GM23338 (cell line): ENCODE results near the gene OFD1. TPM values are rescaled to one million over a fixed set of nuclear protein-coding genes. Genes with fewer than 3 reads are reported as not detected.

Experiments used
- ATAC-seq: fragments of 200-7000 bp; cut with Tn5 transposase; 3 replicates; pipeline ENCODE4 v1.9.1; 2020
- DNase-seq: peaks from one replicate; pipeline ENCODE4 v3.0.0-alpha.2; 2015; ENCODE audit warnings: low spot score
- H2AFZ ChIP-seq: fragments of 200-600 bp; sonication (generic); 2 replicates; pipeline ENCODE4 v1.8.0; 2016; ENCODE audit warnings: antibody characterized with exemption, mild to moderate bottlenecking, moderate library complexity
- H3F3A ChIP-seq: fragments of 200-600 bp; sonication (generic); replicated peaks from 2 replicates; pipeline ENCODE4 v1.8.0; 2017; ENCODE audit warnings: antibody characterized with exemption, mixed run types, low read depth
- H3K27ac ChIP-seq: fragments of 200-600 bp; sonication (generic); 2 replicates; pipeline ENCODE4 v1.6.1; 2016; ENCODE audit warnings: low read depth
- H3K27me3 ChIP-seq: fragments of 200-600 bp; sonication (generic); 2 replicates; pipeline ENCODE4 v1.8.0; 2016; ENCODE audit warnings: mild to moderate bottlenecking, mixed run types, moderate library complexity; ENCODE audit not compliant: insufficient read depth
- H3K36me3 ChIP-seq: fragments of 200-600 bp; sonication (generic); 2 replicates; pipeline ENCODE4 v1.8.0; 2016; ENCODE audit warnings: mild to moderate bottlenecking; ENCODE audit not compliant: insufficient read depth
- H3K4me1 ChIP-seq: fragments of 200-600 bp; sonication (generic); 2 replicates; pipeline ENCODE4 v1.8.0; 2016; ENCODE audit warnings: mild to moderate bottlenecking, moderate library complexity; ENCODE audit not compliant: insufficient read depth
- H3K4me2 ChIP-seq: fragments of 200-600 bp; sonication (generic); 2 replicates; pipeline ENCODE4 v1.7.1; 2017; ENCODE audit warnings: mixed run types
- H3K4me3 ChIP-seq: fragments of 200-600 bp; sonication (generic); 2 replicates; pipeline ENCODE4 v1.6.1; 2016; ENCODE audit warnings: mixed run types
- H3K79me2 ChIP-seq: fragments of 200-600 bp; sonication (generic); replicated peaks from 2 replicates; pipeline ENCODE4 v1.8.0; 2017; ENCODE audit warnings: mild to moderate bottlenecking; ENCODE audit not compliant: insufficient read depth
- H3K9me2 ChIP-seq: fragments of 200-600 bp; sonication (generic); 2 replicates; pipeline ENCODE4 v1.8.0; 2017; ENCODE audit not compliant: insufficient read depth
- H4K20me1 ChIP-seq: fragments of 200-600 bp; sonication (generic); replicated peaks from 2 replicates; pipeline ENCODE4 v1.8.0; 2017; ENCODE audit warnings: mild to moderate bottlenecking; ENCODE audit not compliant: insufficient read depth
- H3K27ac Mint-ChIP-seq: 2 replicates; pipeline ENCODE4 v1.8.0; 2020; ENCODE audit warnings: inconsistent platforms, mild to moderate bottlenecking, moderate library complexity, mixed read lengths
- H3K27me3 Mint-ChIP-seq: 3 replicates; pipeline ENCODE4 v1.8.0; 2022; ENCODE audit warnings: low read depth, mild to moderate bottlenecking, moderate library complexity, mixed read lengths, inconsistent platforms; ENCODE audit not compliant: insufficient read depth, poor library complexity
- H3K36me3 Mint-ChIP-seq: 3 replicates; pipeline ENCODE4 v1.8.0; 2021; ENCODE audit warnings: low read depth, mild to moderate bottlenecking, inconsistent platforms, moderate library complexity, mixed read lengths
- H3K4me1 Mint-ChIP-seq: 3 replicates; pipeline ENCODE4 v1.8.0; 2020; ENCODE audit warnings: mild to moderate bottlenecking, inconsistent platforms, mixed read lengths
- H3K4me3 Mint-ChIP-seq: 3 replicates; pipeline ENCODE4 v1.8.0; 2021; ENCODE audit warnings: moderate library complexity, mild to moderate bottlenecking, inconsistent platforms, mixed read lengths
- H3K9me3 Mint-ChIP-seq: 3 replicates; pipeline ENCODE4 v1.8.0; 2020; ENCODE audit warnings: moderate library complexity, mild to moderate bottlenecking, inconsistent platforms, mixed read lengths
- CTCF ChIP-seq, 2 experiments: fragments of 200-600 bp in 1 of 2; sonication (generic) in 1 of 2; conservative IDR thresholded peaks; 2 replicates each; pipeline versions ENCODE4 v1.5.1 to v1.6.1; 2016 to 2017; ENCODE audit warnings: antibody characterized with exemption in 2 of 2, low read depth in 2 of 2, mild to moderate bottlenecking in 2 of 2, moderate library complexity in 1 of 2
- EZH2 ChIP-seq: fragments of 200-600 bp; sonication (generic); IDR thresholded peaks from one replicate; pipeline ENCODE4 v1.8.0; 2017; ENCODE audit warnings: antibody characterized with exemption, mild to moderate bottlenecking, low read depth; ENCODE audit not compliant: unreplicated experiment
- EZH2phosphoT487 ChIP-seq: fragments of 200-600 bp; sonication (generic); IDR thresholded peaks from one replicate; pipeline ENCODE4 v1.8.1; 2018; ENCODE audit warnings: antibody characterized with exemption; ENCODE audit not compliant: unreplicated experiment
- JUNB ChIP-seq: IDR thresholded peaks from one replicate; pipeline ENCODE4 v1.6.1; 2016; ENCODE audit warnings: antibody characterized with exemption; ENCODE audit not compliant: unreplicated experiment
- NANOG ChIP-seq: IDR thresholded peaks from 2 replicates; pipeline ENCODE4 v1.6.1; 2016; ENCODE audit warnings: antibody characterized with exemption, borderline replicate concordance
- STAT1 ChIP-seq: IDR thresholded peaks from one replicate; pipeline ENCODE4 v1.6.1; 2016; ENCODE audit warnings: antibody characterized with exemption; ENCODE audit not compliant: unreplicated experiment
- ZNF331 ChIP-seq: fragments of 250-450 bp; sonication (Bioruptor Pico); IDR thresholded peaks from 2 replicates; pipeline ENCODE4 v1.5.0; 2020; ENCODE audit warnings: low read depth, mild to moderate bottlenecking, moderate library complexity
- polyA plus RNA-seq: library from polyadenylated mRNA; unstranded; fragments of >200 nt; fragmentation: Nextera tagmentation; extraction: Ambion mirVana; gene quantifications from 2 replicates; pipeline ENCODE4 v1.2.1, GENCODE V29; 2016
- total RNA-seq: library from RNA; depleted of rRNA; stranded (reverse); fragments of >200 nt; shearing (Covaris generic); gene quantifications from 2 replicates; pipeline ENCODE4 v1.2.3, GENCODE V29; 2014
- TF ChIP-seq, protein P1 (sequence below): fragments of 250-450 bp; sonication (Bioruptor Pico); IDR thresholded peaks from 2 replicates; pipeline ENCODE4 v1.5.0; 2020; ENCODE audit warnings: mild to moderate bottlenecking, moderate library complexity

Gene OFD1
- total and polyA plus RNA-seq, 2 experiments from 2014 or later: 21.2 to 55.0 TPM

- TF ChIP-seq, protein P1, sequence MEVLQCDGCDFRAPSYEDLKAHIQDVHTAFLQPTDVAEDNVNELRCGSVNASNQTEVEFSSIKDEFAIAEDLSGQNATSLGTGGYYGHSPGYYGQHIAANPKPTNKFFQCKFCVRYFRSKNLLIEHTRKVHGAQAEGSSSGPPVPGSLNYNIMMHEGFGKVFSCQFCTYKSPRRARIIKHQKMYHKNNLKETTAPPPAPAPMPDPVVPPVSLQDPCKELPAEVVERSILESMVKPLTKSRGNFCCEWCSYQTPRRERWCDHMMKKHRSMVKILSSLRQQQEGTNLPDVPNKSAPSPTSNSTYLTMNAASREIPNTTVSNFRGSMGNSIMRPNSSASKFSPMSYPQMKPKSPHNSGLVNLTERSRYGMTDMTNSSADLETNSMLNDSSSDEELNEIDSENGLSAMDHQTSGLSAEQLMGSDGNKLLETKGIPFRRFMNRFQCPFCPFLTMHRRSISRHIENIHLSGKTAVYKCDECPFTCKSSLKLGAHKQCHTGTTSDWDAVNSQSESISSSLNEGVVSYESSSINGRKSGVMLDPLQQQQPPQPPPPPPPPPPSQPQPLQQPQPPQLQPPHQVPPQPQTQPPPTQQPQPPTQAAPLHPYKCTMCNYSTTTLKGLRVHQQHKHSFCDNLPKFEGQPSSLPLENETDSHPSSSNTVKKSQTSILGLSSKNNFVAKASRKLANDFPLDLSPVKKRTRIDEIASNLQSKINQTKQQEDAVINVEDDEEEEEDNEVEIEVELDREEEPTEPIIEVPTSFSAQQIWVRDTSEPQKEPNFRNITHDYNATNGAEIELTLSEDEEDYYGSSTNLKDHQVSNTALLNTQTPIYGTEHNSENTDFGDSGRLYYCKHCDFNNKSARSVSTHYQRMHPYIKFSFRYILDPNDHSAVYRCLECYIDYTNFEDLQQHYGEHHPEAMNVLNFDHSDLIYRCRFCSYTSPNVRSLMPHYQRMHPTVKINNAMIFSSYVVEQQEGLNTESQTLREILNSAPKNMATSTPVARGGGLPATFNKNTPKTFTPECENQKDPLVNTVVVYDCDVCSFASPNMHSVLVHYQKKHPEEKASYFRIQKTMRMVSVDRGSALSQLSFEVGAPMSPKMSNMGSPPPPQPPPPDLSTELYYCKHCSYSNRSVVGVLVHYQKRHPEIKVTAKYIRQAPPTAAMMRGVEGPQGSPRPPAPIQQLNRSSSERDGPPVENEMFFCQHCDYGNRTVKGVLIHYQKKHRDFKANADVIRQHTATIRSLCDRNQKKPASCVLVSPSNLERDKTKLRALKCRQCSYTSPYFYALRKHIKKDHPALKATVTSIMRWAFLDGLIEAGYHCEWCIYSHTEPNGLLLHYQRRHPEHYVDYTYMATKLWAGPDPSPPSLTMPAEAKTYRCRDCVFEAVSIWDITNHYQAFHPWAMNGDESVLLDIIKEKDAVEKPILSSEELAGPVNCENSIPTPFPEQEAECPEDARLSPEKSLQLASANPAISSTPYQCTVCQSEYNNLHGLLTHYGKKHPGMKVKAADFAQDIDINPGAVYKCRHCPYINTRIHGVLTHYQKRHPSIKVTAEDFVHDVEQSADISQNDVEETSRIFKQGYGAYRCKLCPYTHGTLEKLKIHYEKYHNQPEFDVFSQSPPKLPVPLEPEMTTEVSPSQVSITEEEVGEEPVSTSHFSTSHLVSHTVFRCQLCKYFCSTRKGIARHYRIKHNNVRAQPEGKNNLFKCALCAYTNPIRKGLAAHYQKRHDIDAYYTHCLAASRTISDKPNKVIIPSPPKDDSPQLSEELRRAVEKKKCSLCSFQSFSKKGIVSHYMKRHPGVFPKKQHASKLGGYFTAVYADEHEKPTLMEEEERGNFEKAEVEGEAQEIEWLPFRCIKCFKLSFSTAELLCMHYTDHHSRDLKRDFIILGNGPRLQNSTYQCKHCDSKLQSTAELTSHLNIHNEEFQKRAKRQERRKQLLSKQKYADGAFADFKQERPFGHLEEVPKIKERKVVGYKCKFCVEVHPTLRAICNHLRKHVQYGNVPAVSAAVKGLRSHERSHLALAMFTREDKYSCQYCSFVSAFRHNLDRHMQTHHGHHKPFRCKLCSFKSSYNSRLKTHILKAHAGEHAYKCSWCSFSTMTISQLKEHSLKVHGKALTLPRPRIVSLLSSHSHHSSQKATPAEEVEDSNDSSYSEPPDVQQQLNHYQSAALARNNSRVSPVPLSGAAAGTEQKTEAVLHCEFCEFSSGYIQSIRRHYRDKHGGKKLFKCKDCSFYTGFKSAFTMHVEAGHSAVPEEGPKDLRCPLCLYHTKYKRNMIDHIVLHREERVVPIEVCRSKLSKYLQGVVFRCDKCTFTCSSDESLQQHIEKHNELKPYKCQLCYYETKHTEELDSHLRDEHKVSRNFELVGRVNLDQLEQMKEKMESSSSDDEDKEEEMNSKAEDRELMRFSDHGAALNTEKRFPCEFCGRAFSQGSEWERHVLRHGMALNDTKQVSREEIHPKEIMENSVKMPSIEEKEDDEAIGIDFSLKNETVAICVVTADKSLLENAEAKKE (CRISPR knock-in tag): no peak
- TF ChIP-seq ZNF331 (no peak), JUNB (no peak), NANOG (no peak)
Observed at GRCh38 chrX:13695601-13696115, 38.9 kb upstream of the OFD1 start (continued).

DNA sequence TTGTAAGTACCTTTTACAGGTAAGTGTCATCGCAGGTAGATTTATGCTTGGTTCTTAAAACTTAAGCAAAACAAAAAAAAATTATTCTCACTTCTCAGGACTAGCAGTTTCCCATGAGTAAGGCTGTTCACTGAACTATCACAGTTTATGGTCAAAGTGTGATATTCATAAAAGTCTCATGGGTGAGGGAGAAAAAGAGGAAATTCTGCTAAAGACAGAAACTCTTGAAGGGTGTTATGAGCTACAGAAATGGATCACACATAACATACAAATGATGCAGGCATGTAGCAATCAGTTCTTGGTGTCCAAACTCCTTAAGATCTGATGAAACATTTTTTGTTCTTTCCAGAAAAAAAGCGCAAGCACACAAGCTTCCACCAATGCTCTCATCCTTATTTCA lies 37.1 kb upstream of the OFD1 start:
- no peak overlapping the region; the same call in 1 of the 2 replicates for H3K27ac Mint-ChIP-seq
- Histone ChIP-seq H3K27me3 (no peaks in the 10 kb centered on the region), H4K20me1 (peaks cover 15% of the 10 kb centered on the region; the same call in 1 of the 2 replicates), H3K4me2 (no peak overlapping the region), H3K4me3 (no peak overlapping the region), H3K79me2 (peaks cover 98% of the 10 kb centered on the region), H3K9me2 (no peaks in the 10 kb centered on the region), H3F3A (no peaks in the 10 kb centered on the region), H2AFZ (no peak overlapping the region), H3K27ac (no peak overlapping the region), H3K36me3 (no peaks in the 10 kb centered on the region), H3K4me1 (peaks cover 24% of the 10 kb centered on the region)
- ATAC-seq (no peak), DNase-seq (no peak)
- H3K4me1 Mint-ChIP-seq: peaks cover 58% of the 10 kb centered on the region
- no peaks in the 10 kb centered on the region; the same call in 2 of the 3 replicates for H3K36me3 Mint-ChIP-seq
- H3K27me3 Mint-ChIP-seq: peaks cover 7% of the 10 kb centered on the region
- no peaks in the 10 kb centered on the region for H3K9me3 Mint-ChIP-seq
- no peak overlapping the region for H3K4me3 Mint-ChIP-seq
- TF ChIP-seq, protein P1 (CRISPR knock-in tag): no peak
- TF ChIP-seq CTCF (conservative IDR thresholded peaks at IDR 0.05; ENCODE audit: low read depth in 2 of 2) (no peak), EZH2 (no peak), ZNF331 (no peak), EZH2phosphoT487 (no peak), JUNB (no peak), STAT1 (no peak)
